Measurements from ENCODE around the gene CACNA1I. TPM values are rescaled to one million over a fixed set of nuclear protein-coding genes. Genes with fewer than 3 reads are reported as not detected.

The CACNA1I gene
- total and polyA plus RNA-seq, 11 donors = 0.01 to 0.07 (median 0.04) TPM; not detected in 6

GRCh38 chr22:39723463-39723862 lies 152.9 kb downstream of the CACNA1I start:
- Histone ChIP-seq H3K27ac (no peak overlapping the region), H3K27me3 (peaks cover 0 to 20% (median 0%) of the 10 kb centered on the region in 9 donors), H3K9me3 (no peaks in the 10 kb centered on the region), H3K36me3 (no peaks in the 10 kb centered on the region), H3K4me1 (no peaks in the 10 kb centered on the region), H3K4me3 (no peak overlapping the region)
- TF ChIP-seq, protein P1, sequence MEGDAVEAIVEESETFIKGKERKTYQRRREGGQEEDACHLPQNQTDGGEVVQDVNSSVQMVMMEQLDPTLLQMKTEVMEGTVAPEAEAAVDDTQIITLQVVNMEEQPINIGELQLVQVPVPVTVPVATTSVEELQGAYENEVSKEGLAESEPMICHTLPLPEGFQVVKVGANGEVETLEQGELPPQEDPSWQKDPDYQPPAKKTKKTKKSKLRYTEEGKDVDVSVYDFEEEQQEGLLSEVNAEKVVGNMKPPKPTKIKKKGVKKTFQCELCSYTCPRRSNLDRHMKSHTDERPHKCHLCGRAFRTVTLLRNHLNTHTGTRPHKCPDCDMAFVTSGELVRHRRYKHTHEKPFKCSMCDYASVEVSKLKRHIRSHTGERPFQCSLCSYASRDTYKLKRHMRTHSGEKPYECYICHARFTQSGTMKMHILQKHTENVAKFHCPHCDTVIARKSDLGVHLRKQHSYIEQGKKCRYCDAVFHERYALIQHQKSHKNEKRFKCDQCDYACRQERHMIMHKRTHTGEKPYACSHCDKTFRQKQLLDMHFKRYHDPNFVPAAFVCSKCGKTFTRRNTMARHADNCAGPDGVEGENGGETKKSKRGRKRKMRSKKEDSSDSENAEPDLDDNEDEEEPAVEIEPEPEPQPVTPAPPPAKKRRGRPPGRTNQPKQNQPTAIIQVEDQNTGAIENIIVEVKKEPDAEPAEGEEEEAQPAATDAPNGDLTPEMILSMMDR (IDR thresholded peaks at IDR 0.05) = no peak
- TF ChIP-seq POLR2A (IDR thresholded peaks at IDR 0.05) = no peak
- no peak for ATAC-seq
- DNase-seq = no peak
- WGBS, 4 donors = 78 to 88% (median 84%) methylated on average over 10 of the region's 10 CpGs
- intact Hi-C loops (cut with DNase I) = no loop called here

GRCh38 chr22:39723899-39724351 lies 153.4 kb downstream of the CACNA1I start:
- intact Hi-C loops (cut with DNase I) = no loop called here
- DNase-seq = no peak
- Histone ChIP-seq H3K4me3 (no peak overlapping the region), H3K36me3 (no peaks in the 10 kb centered on the region), H3K4me1 (no peaks in the 10 kb centered on the region), H3K27me3 (peaks cover 0 to 20% (median 0%) of the 10 kb centered on the region in 9 donors), H3K27ac (no peak overlapping the region), H3K9me3 (no peaks in the 10 kb centered on the region)
- TF ChIP-seq, protein P1 (IDR thresholded peaks at IDR 0.05) = no peak
- no peak for TF ChIP-seq POLR2A (IDR thresholded peaks at IDR 0.05)
- peak in 2 of 4 donors; percentile 22 to 37 for ATAC-seq
- WGBS, 4 donors = 52 to 69% (median 58%) methylated on average over 3 of the region's 3 CpGs

DNA sequence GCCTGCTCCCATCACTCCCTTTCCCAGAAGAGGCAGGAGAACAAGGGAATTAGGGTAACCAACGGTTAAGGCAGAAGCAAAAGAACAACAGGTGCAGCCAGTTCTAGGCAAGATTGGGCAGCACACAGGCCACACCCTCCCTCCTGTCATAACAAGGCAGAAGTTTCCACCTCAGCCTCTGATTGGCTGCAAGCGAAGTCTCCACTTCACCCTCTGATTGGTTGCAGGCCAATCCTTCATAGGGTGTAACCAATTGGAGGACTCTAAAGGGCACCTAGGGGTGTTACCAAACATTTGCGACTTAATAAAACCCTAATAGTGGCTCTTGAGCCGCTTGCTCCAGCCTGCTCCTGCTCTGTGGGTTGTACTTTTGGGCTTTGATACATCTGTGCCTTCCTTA lies 153.8 kb downstream of the CACNA1I start:
- no peak for TF ChIP-seq POLR2A (IDR thresholded peaks at IDR 0.05)
- TF ChIP-seq, protein P1 (IDR thresholded peaks at IDR 0.05) = no peak
- DNase-seq = no peak
- 80 to 92% (median 86%) methylated on average over 4 of the region's 4 CpGs for WGBS, 4 donors
- Histone ChIP-seq H3K36me3 (no peaks in the 10 kb centered on the region), H3K27me3 (peaks cover 0 to 18% (median 0%) of the 10 kb centered on the region in 9 donors), H3K4me3 (no peak overlapping the region), H3K9me3 (no peaks in the 10 kb centered on the region), H3K27ac (no peak overlapping the region), H3K4me1 (no peaks in the 10 kb centered on the region)
- no peak for ATAC-seq
- intact Hi-C loops (cut with DNase I) = no loop called here

GRCh38 chr22:39724857-39725256 lies 154.3 kb downstream of the CACNA1I start:
- Histone ChIP-seq H3K27ac (no peak overlapping the region), H3K4me3 (no peak overlapping the region), H3K9me3 (no peaks in the 10 kb centered on the region), H3K4me1 (no peaks in the 10 kb centered on the region), H3K36me3 (no peaks in the 10 kb centered on the region), H3K27me3 (peaks cover 0 to 22% (median 0%) of the 10 kb centered on the region in 9 donors)
- WGBS, 4 donors = 84 to 91% (median 87%) methylated on average over 9 of the region's 9 CpGs
- TF ChIP-seq POLR2A (IDR thresholded peaks at IDR 0.05) = no peak
- TF ChIP-seq, protein P1 (IDR thresholded peaks at IDR 0.05) = no peak
- ATAC-seq (no peak), DNase-seq (no peak)
- intact Hi-C loops (cut with DNase I) = no loop called here
